Stimulated activated effector memory CD8-positive, alpha-beta T cell treated with anti-CD3 and anti-CD28 coated beads, Interleukin-12 subunit alpha, Interleukin-12 subunit beta, amount 100 ng/mL, for 72 hours (primary cell): ENCODE results near the gene FGGY.

Experiments
- ATAC-seq: fragments of 150-1000 bp; cut with Tn5 transposase; 2 replicates; pipeline ENCODE4 v1.10.0; 2021
- DNase-seq, 2 donors: peaks; one replicate each; pipeline ENCODE4 v3.0.0; 2021 to 2022; ENCODE audit warnings: low spot score in 2 of 2
- H3K27ac Mint-ChIP-seq: one replicate; pipeline ENCODE4 v1.8.0; 2022; ENCODE audit warnings: mild to moderate bottlenecking, mixed read lengths
- H3K36me3 Mint-ChIP-seq: one replicate; pipeline ENCODE4 v1.8.0; 2022; ENCODE audit warnings: mild to moderate bottlenecking, mixed read lengths
- H3K4me1 Mint-ChIP-seq: one replicate; pipeline ENCODE4 v1.8.0; 2022; ENCODE audit warnings: mixed read lengths
- H3K4me3 Mint-ChIP-seq: one replicate; pipeline ENCODE4 v1.8.0; 2022; ENCODE audit warnings: mild to moderate bottlenecking, mixed read lengths
- H3K9me3 Mint-ChIP-seq: one replicate; pipeline ENCODE4 v1.8.0; 2022; ENCODE audit warnings: mixed read lengths

The FGGY gene

DNA sequence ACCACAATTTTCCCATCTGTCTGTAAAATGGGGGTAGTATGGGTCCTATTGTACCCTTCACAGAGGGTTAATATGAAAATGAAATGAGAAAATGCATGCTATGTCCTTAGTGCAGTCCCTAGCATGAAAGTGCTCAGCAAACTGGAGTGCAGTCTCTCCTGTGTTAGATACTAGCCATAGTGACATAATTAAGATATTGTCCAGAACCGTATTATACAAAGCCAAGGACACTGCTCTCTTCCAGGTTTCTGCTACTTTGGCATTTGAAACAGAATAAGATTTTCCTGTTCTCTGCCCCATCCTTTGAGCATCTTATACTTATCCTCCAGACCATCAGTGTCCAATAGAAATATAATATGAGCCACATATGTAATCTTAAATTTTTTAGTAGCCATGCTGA lies 213.4 kb downstream of the FGGY start:
- ATAC-seq (no peak), DNase-seq (no peak)
- Mint-ChIP-seq H3K36me3 (no peaks in the 10 kb centered on the region), H3K4me3 (no peak overlapping the region), H3K9me3 (no peaks in the 10 kb centered on the region), H3K27ac (no peak overlapping the region), H3K4me1 (no peaks in the 10 kb centered on the region)

DNA sequence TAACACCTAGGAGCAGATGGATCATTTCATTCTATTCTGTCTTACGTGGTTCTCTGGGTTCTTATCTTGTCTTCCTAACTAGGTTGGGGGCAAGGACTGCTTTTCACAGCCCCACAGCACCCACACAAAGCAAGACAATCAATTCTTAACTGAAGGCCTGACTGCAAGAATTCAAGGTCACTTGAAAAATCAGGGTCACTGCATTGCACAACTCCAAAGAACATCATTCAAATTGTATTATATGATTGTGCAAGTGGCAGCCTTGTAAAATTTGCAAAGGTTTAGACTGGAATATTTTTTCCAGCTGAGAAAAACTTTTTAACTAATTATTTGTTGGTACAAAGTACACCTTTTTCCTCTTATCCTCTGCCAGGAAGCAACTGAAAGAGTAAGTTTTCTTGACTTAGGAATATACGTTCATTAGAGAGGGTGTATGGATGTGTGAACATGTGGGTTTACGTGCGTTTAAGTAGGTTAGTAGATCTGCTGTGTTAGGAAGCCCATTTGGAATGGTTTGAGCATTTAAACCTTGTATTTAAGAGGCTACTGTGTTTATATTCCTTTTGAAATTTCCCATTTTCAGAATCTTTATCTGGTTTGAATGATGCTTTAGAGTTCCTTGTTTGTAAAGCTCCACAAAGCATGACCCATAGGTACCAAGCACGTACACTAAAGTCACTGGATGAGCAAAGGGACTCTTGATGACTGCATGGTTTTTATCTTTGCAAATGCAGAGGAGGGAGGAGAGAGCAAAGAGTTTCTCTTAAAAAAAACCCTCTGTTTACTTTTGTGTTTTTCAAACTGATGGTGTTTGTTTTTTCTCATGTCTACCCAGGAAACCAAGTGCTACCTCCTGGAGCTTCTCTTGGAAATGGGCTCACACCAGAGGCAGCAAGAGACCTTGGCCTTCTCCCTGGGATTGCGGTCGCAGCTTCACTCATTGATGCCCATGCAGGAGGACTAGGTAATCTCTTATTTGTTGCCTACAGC lies 214.9 kb downstream of the FGGY start:
- DNase-seq (no peak), ATAC-seq (no peak)
- Mint-ChIP-seq H3K36me3 (no peaks in the 10 kb centered on the region), H3K4me3 (no peak overlapping the region), H3K4me1 (no peaks in the 10 kb centered on the region), H3K9me3 (no peaks in the 10 kb centered on the region), H3K27ac (no peak overlapping the region)

- ATAC-seq (no peak), DNase-seq (no peak)
- Mint-ChIP-seq H3K27ac (no peak overlapping the region), H3K9me3 (no peaks in the 10 kb centered on the region), H3K4me3 (no peak overlapping the region), H3K36me3 (no peaks in the 10 kb centered on the region), H3K4me1 (no peaks in the 10 kb centered on the region)
Measured at GRCh38 chr1:59512702-59513101, 215.8 kb downstream of the FGGY start.

DNA sequence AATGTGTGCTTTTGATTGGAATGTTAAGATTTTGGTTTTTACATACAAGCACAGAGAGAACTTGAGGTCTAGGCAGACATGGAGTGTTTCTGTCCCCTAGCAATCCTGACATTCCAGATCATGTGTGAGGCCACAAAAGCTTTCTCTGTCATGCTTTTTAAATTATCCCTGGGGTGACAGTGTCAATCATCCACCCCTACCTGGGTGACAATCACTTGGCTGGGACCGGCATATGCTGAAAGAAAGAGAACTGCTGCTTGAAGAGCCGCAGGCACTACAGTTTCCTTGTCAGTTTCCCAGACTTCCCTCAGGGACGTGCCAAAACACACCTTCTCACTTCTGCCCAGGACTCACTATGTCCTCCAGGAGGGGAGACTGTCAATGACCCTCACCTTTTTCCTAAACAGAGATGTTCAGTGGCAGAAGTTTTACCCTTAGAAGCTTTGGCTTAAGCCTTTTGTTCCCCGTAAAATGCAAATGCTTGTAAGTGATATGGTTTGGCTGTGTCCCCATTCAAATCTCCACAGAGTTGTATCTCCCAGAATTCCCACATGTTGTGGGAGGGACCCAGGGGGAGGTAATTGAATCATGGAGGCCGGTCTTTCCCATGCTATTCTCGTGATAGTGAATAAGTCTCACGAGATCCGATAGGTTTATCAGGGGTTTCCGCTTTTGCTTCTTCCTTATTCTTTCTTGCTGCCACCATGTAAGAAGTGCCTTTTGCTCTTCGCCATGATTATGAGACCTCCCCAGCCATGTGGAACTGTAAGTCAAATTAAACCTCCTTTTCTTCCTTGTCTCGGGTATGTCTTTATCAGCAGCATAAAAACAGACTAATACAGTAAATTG lies 217.4 kb downstream of the FGGY start:
- Mint-ChIP-seq H3K9me3 (no peaks in the 10 kb centered on the region), H3K27ac (peak overlapping the region; percentile 44), H3K4me1 (no peaks in the 10 kb centered on the region), H3K36me3 (no peaks in the 10 kb centered on the region), H3K4me3 (no peak overlapping the region)
- DNase-seq (no peak), ATAC-seq (no peak)

DNA sequence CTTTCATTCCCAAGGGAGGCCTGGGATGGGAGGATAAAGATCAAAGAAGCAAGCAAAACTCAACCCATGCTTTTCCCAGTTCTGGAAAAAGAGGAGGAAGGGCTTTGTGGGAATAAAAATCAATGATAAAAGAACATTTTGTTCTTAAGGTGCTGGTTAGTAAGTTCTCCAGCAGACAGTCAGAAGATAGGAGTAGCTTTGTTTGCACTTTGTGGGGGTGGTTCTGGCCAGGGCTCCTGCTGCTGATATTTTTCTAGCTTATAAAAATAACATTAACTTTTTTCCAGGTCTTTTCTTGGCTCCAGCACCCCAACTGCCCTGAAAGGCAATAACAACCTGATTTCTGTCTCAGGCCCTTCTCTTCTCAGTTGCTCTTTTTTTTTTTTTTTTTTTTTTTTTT lies 220.0 kb downstream of the FGGY start:
- Mint-ChIP-seq H3K36me3 (no peaks in the 10 kb centered on the region), H3K9me3 (no peaks in the 10 kb centered on the region), H3K27ac (no peak overlapping the region), H3K4me3 (no peak overlapping the region), H3K4me1 (no peaks in the 10 kb centered on the region)
- ATAC-seq (no peak), DNase-seq (no peak)

DNA sequence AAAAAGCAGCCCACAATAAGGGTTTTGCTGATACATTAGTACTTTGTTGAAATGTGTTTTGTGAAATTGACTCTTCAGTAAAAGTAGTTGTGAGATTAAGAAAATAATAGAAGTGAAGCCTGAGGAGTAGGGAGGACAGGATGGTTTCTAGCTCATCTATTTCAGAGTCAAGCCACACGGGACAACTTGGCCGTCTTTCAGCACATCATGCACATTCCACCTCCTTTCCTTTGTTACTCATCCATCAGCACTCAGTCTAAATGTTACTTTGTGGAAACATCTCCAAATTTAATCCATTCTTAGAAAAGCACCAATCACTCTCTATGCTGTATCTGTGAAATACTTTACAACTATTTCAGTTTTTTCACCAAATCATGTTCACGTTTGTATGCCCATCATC lies 223.3 kb downstream of the FGGY start:
- H3K4me3 Mint-ChIP-seq, result no peak overlapping the region
- no peaks in the 10 kb centered on the region for H3K36me3 Mint-ChIP-seq
- DNase-seq (no peak), ATAC-seq (no peak)
- no peaks in the 10 kb centered on the region for H3K9me3 Mint-ChIP-seq
- H3K4me1 Mint-ChIP-seq, result no peaks in the 10 kb centered on the region
- no peak overlapping the region for H3K27ac Mint-ChIP-seq

GRCh38 chr1:59520827-59521418 lies 224.0 kb downstream of the FGGY start:
- Mint-ChIP-seq H3K36me3 (no peaks in the 10 kb centered on the region), H3K9me3 (no peaks in the 10 kb centered on the region), H3K27ac (no peak overlapping the region), H3K4me3 (no peak overlapping the region), H3K4me1 (no peaks in the 10 kb centered on the region)
- DNase-seq (no peak), ATAC-seq (no peak)

GRCh38 chr1:59521456-59521855 lies 224.6 kb downstream of the FGGY start:
- no peaks in the 10 kb centered on the region for H3K9me3 Mint-ChIP-seq
- no peak overlapping the region for H3K27ac Mint-ChIP-seq
- ATAC-seq (no peak), DNase-seq (no peak)
- no peak overlapping the region for H3K4me3 Mint-ChIP-seq
- H3K36me3 Mint-ChIP-seq, result no peaks in the 10 kb centered on the region
- no peaks in the 10 kb centered on the region for H3K4me1 Mint-ChIP-seq

DNA sequence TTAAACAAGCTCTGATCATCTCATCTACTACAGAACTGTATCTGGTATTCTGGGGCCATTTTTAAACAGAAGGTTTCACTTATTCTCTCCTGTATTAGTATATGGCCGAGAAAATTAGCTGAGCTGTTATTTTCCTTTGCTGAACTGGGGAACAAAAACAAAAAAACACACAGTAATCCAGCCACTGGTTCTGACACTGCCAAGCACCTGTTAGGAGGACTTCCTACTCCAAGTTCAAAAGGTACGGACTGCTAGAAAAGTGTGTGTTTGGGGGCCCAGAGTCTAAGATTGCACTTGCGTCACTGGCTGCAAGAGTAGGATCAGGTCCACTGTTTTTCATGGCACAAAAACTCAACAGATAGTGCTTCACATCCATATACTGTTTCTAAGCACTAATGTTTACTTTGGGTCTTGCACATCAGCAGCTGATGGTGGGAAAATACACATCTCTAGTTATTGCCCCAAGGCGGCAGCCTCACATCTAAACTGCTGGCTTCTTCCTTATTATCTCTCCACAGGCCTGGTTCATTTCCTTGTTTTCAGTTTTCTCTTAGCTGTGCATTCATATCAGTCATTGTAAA lies 226.1 kb downstream of the FGGY start:
- H3K9me3 Mint-ChIP-seq, result no peaks in the 10 kb centered on the region
- H3K36me3 Mint-ChIP-seq, result no peaks in the 10 kb centered on the region
- no peak overlapping the region for H3K27ac Mint-ChIP-seq
- DNase-seq (no peak), ATAC-seq (no peak)
- no peaks in the 10 kb centered on the region for H3K4me1 Mint-ChIP-seq
- no peak overlapping the region for H3K4me3 Mint-ChIP-seq

DNA sequence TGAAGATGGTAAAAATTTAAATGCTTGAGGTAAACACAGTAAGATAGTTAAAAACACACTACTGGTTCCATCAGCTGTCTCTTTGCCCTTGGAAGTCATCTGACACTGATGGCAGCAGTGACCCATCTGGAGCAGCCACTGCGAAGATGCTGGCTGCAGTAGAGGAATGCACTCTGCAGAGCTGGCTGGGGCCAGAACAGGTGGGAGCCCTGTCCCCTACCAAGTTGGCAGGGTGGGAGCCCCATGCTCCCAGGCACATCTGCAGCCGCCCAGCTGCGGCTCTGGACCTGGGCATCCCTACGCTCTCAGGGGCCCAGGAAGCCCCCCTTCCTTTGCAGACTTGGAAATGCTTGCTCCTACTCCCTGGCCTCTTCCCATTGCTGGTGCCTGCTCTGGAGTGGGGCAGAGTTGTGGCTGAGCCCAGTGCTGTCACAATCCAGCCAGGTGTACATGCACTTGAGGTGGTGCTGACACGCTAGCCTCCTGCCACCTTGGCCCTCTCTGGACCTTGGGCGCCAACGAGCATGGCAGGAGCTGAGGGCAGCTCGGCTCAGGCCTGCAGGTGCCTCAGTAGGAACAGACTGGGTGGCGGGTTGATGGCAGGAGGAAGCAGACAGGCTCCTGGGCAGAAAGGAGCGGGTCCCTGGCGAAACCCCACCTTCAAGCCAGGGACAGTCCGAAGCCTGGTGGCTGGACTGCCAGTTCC lies 227.0 kb downstream of the FGGY start:
- H3K4me3 Mint-ChIP-seq, result no peak overlapping the region
- no peaks in the 10 kb centered on the region for H3K4me1 Mint-ChIP-seq
- no peaks in the 10 kb centered on the region for H3K9me3 Mint-ChIP-seq
- no peaks in the 10 kb centered on the region for H3K36me3 Mint-ChIP-seq
- no peak for ATAC-seq
- DNase-seq, result no peak
- H3K27ac Mint-ChIP-seq, result no peak overlapping the region

DNA sequence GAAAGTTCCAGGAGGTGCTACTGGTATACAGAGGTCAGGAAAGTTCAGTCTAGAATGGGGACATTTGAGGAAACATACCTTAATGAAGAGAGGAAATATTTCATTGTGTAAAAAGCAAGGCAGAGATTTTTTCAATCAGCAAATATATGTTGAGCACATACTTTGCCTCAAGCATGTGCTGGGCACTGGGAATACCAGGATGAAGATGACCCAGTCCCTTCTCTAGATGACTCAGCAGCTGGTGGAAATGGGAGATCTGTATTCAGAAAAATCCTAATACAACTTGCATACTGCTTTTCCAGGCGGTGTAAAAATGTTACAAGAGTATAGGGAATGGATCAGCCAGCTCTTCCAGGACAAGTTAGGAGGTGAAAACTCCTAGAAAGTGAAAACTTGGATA lies 229.3 kb downstream of the FGGY start:
- no peaks in the 10 kb centered on the region for H3K9me3 Mint-ChIP-seq
- H3K4me3 Mint-ChIP-seq, result no peak overlapping the region
- ATAC-seq (no peak), DNase-seq (no peak)
- H3K27ac Mint-ChIP-seq, result no peak overlapping the region
- H3K4me1 Mint-ChIP-seq, result no peaks in the 10 kb centered on the region
- no peaks in the 10 kb centered on the region for H3K36me3 Mint-ChIP-seq

DNA sequence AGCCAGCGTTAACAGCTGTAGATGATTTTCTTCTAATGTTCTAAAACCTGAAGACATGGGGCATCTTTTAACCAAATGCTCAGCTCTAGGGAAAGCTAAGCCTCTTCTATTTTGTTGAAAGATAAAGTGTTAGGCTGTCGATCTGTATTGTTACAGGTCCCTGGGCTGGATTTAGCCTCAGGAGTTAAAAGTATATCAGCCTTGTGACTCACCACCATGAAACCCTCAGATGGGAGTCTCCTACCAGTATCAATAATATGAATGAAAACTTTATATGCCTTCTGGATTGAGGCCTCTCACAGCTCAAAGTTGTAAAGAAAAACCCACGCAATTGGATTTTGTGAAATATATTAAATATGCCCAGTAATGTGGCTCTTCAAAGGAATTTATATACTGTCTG lies 231.6 kb downstream of the FGGY start:
- DNase-seq (no peak), ATAC-seq (no peak)
- no peaks in the 10 kb centered on the region for H3K9me3 Mint-ChIP-seq
- H3K36me3 Mint-ChIP-seq, result no peaks in the 10 kb centered on the region
- no peaks in the 10 kb centered on the region for H3K4me1 Mint-ChIP-seq
- no peak overlapping the region for H3K4me3 Mint-ChIP-seq
- no peak overlapping the region for H3K27ac Mint-ChIP-seq

DNA sequence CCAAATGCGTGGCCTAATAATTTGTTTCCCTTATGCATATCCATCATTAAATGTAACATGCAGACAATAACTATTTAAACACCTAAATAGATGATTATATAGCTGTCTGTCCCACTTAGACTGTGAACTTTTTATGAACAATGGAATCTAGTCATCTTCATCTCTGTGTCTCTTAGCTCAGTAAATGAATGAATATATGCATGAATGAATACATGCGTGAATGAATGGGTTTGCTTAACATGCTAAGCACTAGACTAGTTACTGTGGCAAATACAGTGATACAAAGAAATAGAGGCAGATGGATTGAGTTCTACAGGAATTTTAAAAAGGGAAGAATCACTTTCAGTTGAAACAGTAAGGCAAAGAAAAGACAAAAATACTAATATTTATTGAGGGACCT lies 232.0 kb downstream of the FGGY start:
- ATAC-seq, result no peak
- H3K27ac Mint-ChIP-seq, result no peak overlapping the region

GRCh38 chr1:59530119-59530518 lies 233.2 kb downstream of the FGGY start:
- Mint-ChIP-seq H3K27ac (no peak overlapping the region), H3K4me1 (no peaks in the 10 kb centered on the region), H3K36me3 (no peaks in the 10 kb centered on the region), H3K4me3 (no peak overlapping the region), H3K9me3 (peaks cover 3% of the 10 kb centered on the region)
- no peak for ATAC-seq
- no peak for DNase-seq

More for the DNA sequence above, 232.0 kb downstream of the FGGY start:
- no peaks in the 10 kb centered on the region for H3K36me3 Mint-ChIP-seq
- no peak for DNase-seq
- H3K9me3 Mint-ChIP-seq, result peaks cover under 1% of the 10 kb centered on the region
- H3K4me3 Mint-ChIP-seq, result no peak overlapping the region
- H3K4me1 Mint-ChIP-seq, result no peaks in the 10 kb centered on the region

GRCh38 chr1:59532102-59532501 lies 235.2 kb downstream of the FGGY start:
- DNase-seq, result no peak
- Mint-ChIP-seq H3K4me3 (no peak overlapping the region), H3K27ac (no peak overlapping the region), H3K9me3 (peaks cover 3% of the 10 kb centered on the region), H3K36me3 (no peaks in the 10 kb centered on the region), H3K4me1 (no peaks in the 10 kb centered on the region)
- ATAC-seq, result no peak
